A549 treated with ZK216348 at 1 μM for 4 hours (cell line): ENCODE results near the gene LAMTOR3. TPM values are rescaled to one million over a fixed set of nuclear protein-coding genes. Genes with fewer than 3 reads are reported as not detected.

Experiments used
- total RNA-seq: library from RNA; stranded (reverse); fragments of 200-300 nt; extraction: Qiagen RNA extraction; gene quantifications from 5 replicates; pipeline ENCODE4 v1.2.3, GENCODE V29; 2022; ENCODE audit warnings: low read depth

Gene LAMTOR3, protein sequence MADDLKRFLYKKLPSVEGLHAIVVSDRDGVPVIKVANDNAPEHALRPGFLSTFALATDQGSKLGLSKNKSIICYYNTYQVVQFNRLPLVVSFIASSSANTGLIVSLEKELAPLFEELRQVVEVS
- 22.7 to 29.4 TPM (median 25.4 TPM) in 5 replicates for total RNA-seq

DNA sequence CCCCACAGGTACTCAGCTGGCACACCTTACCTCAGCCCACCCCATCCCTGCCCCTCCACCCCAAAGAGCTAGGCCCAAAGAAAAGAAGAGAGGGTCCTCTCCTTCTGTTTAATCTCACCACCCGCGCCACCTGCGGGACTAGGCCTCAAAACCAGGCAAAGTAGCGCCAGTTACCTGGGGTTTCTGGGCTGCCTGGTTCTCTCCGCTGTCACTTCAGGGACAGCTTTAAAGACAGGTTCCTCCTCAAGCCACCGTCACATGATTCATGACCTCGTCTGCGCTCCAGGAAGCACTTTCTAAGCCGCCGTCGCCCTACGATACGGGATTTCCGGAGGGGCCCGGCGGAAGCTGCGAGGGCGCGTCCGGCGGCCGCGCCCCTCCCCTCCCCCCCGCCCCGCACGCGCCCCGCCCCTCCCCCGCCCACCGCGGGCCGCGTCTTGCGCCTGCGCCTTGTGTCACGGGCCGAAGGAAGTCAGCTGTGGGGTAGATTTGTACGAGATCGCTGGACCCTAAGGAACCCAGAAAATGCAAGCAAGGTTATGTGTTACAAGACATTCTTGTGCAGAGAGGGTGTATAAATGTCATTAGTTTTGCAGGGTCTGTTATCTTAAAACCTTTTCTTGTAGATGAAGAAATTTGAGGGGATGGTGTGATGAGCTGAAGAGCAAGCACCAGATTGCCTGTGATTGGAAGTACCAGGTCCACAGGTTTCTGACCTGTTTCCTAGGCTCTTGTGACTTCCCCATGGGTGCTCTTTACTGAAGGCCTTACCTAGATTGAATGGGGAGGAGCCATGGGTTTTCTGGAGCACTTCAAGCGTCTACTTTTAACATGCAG lies at the start of gene LAMTOR3:
Gene LAMTOR3 (minus strand): TSS at position 267 of the 837 bp plus-strand sequence. CDS start 464 bp downstream, outside the sequence.

Other genes starting within 250 kb of the LAMTOR3 start
- not detected in 5 replicates for gene C4orf54, start 236.6 kb downstream of the LAMTOR3 start, total RNA-seq
- gene DAPP1, start 77.6 kb downstream of the LAMTOR3 start, total RNA-seq = not detected in 5 replicates
- gene DNAJB14, start 52.2 kb upstream of the LAMTOR3 start, total RNA-seq = 13.9 to 25.5 TPM (median 15.8 TPM) in 5 replicates
- 584 to 664 TPM (median 649 TPM) in 5 replicates for gene H2AZ1, start 55.8 kb upstream of the LAMTOR3 start, total RNA-seq